GM23338 (cell line): ENCODE results near the gene CST3. TPM values are rescaled to one million over a fixed set of nuclear protein-coding genes. Genes with fewer than 3 reads are reported as not detected.

ENCODE experiments used
- ATAC-seq: fragments of 200-7000 bp; cut with Tn5 transposase; 3 replicates; pipeline ENCODE4 v1.9.1; 2020
- DNase-seq: peaks from one replicate; pipeline ENCODE4 v3.0.0-alpha.2; 2015; ENCODE audit warnings: low spot score
- H2AFZ ChIP-seq: fragments of 200-600 bp; sonication (generic); 2 replicates; pipeline ENCODE4 v1.8.0; 2016; ENCODE audit warnings: antibody characterized with exemption, mild to moderate bottlenecking, moderate library complexity
- H3F3A ChIP-seq: fragments of 200-600 bp; sonication (generic); replicated peaks from 2 replicates; pipeline ENCODE4 v1.8.0; 2017; ENCODE audit warnings: antibody characterized with exemption, mixed run types, low read depth
- H3K27ac ChIP-seq: fragments of 200-600 bp; sonication (generic); 2 replicates; pipeline ENCODE4 v1.6.1; 2016; ENCODE audit warnings: low read depth
- H3K27me3 ChIP-seq: fragments of 200-600 bp; sonication (generic); 2 replicates; pipeline ENCODE4 v1.8.0; 2016; ENCODE audit warnings: mild to moderate bottlenecking, mixed run types, moderate library complexity; ENCODE audit not compliant: insufficient read depth
- H3K36me3 ChIP-seq: fragments of 200-600 bp; sonication (generic); 2 replicates; pipeline ENCODE4 v1.8.0; 2016; ENCODE audit warnings: mild to moderate bottlenecking; ENCODE audit not compliant: insufficient read depth
- H3K4me1 ChIP-seq: fragments of 200-600 bp; sonication (generic); 2 replicates; pipeline ENCODE4 v1.8.0; 2016; ENCODE audit warnings: mild to moderate bottlenecking, moderate library complexity; ENCODE audit not compliant: insufficient read depth
- H3K4me2 ChIP-seq: fragments of 200-600 bp; sonication (generic); 2 replicates; pipeline ENCODE4 v1.7.1; 2017; ENCODE audit warnings: mixed run types
- H3K4me3 ChIP-seq: fragments of 200-600 bp; sonication (generic); 2 replicates; pipeline ENCODE4 v1.6.1; 2016; ENCODE audit warnings: mixed run types
- H3K79me2 ChIP-seq: fragments of 200-600 bp; sonication (generic); replicated peaks from 2 replicates; pipeline ENCODE4 v1.8.0; 2017; ENCODE audit warnings: mild to moderate bottlenecking; ENCODE audit not compliant: insufficient read depth
- H3K9me2 ChIP-seq: fragments of 200-600 bp; sonication (generic); 2 replicates; pipeline ENCODE4 v1.8.0; 2017; ENCODE audit not compliant: insufficient read depth
- H4K20me1 ChIP-seq: fragments of 200-600 bp; sonication (generic); replicated peaks from 2 replicates; pipeline ENCODE4 v1.8.0; 2017; ENCODE audit warnings: mild to moderate bottlenecking; ENCODE audit not compliant: insufficient read depth
- H3K27ac Mint-ChIP-seq: 2 replicates; pipeline ENCODE4 v1.8.0; 2020; ENCODE audit warnings: inconsistent platforms, mild to moderate bottlenecking, moderate library complexity, mixed read lengths
- H3K27me3 Mint-ChIP-seq: 3 replicates; pipeline ENCODE4 v1.8.0; 2022; ENCODE audit warnings: low read depth, mild to moderate bottlenecking, moderate library complexity, mixed read lengths, inconsistent platforms; ENCODE audit not compliant: insufficient read depth, poor library complexity
- H3K36me3 Mint-ChIP-seq: 3 replicates; pipeline ENCODE4 v1.8.0; 2021; ENCODE audit warnings: low read depth, mild to moderate bottlenecking, inconsistent platforms, moderate library complexity, mixed read lengths
- H3K4me1 Mint-ChIP-seq: 3 replicates; pipeline ENCODE4 v1.8.0; 2020; ENCODE audit warnings: mild to moderate bottlenecking, inconsistent platforms, mixed read lengths
- H3K4me3 Mint-ChIP-seq: 3 replicates; pipeline ENCODE4 v1.8.0; 2021; ENCODE audit warnings: moderate library complexity, mild to moderate bottlenecking, inconsistent platforms, mixed read lengths
- H3K9me3 Mint-ChIP-seq: 3 replicates; pipeline ENCODE4 v1.8.0; 2020; ENCODE audit warnings: moderate library complexity, mild to moderate bottlenecking, inconsistent platforms, mixed read lengths
- CREB1 ChIP-seq: fragments of 250-450 bp; sonication (Bioruptor Pico); IDR thresholded peaks from 2 replicates; pipeline ENCODE4 v1.5.0; 2020; ENCODE audit warnings: low read depth, mild to moderate bottlenecking, moderate library complexity
- CTCF ChIP-seq, 2 experiments: fragments of 200-600 bp in 1 of 2; sonication (generic) in 1 of 2; conservative IDR thresholded peaks; 2 replicates each; pipeline versions ENCODE4 v1.5.1 to v1.6.1; 2016 to 2017; ENCODE audit warnings: antibody characterized with exemption in 2 of 2, low read depth in 2 of 2, mild to moderate bottlenecking in 2 of 2, moderate library complexity in 1 of 2
- ETS1 ChIP-seq: IDR thresholded peaks from 2 replicates; pipeline ENCODE4 v1.6.1; 2016; ENCODE audit warnings: antibody characterized with exemption
- EZH2 ChIP-seq: fragments of 200-600 bp; sonication (generic); IDR thresholded peaks from one replicate; pipeline ENCODE4 v1.8.0; 2017; ENCODE audit warnings: antibody characterized with exemption, mild to moderate bottlenecking, low read depth; ENCODE audit not compliant: unreplicated experiment
- EZH2phosphoT487 ChIP-seq: fragments of 200-600 bp; sonication (generic); IDR thresholded peaks from one replicate; pipeline ENCODE4 v1.8.1; 2018; ENCODE audit warnings: antibody characterized with exemption; ENCODE audit not compliant: unreplicated experiment
- JUNB ChIP-seq: IDR thresholded peaks from one replicate; pipeline ENCODE4 v1.6.1; 2016; ENCODE audit warnings: antibody characterized with exemption; ENCODE audit not compliant: unreplicated experiment
- NANOG ChIP-seq: IDR thresholded peaks from 2 replicates; pipeline ENCODE4 v1.6.1; 2016; ENCODE audit warnings: antibody characterized with exemption, borderline replicate concordance
- POLR2AphosphoS5 ChIP-seq: IDR thresholded peaks from 2 replicates; pipeline ENCODE4 v1.6.1; 2016; ENCODE audit warnings: antibody characterized with exemption, low read depth
- REST ChIP-seq: IDR thresholded peaks from one replicate; pipeline ENCODE4 v1.6.1; 2018; ENCODE audit warnings: antibody characterized with exemption; ENCODE audit not compliant: unreplicated experiment
- STAT1 ChIP-seq: IDR thresholded peaks from one replicate; pipeline ENCODE4 v1.6.1; 2016; ENCODE audit warnings: antibody characterized with exemption; ENCODE audit not compliant: unreplicated experiment
- ZNF114 ChIP-seq: fragments of 250-450 bp; sonication (Bioruptor Pico); IDR thresholded peaks from 2 replicates; pipeline ENCODE4 v1.5.0; 2020; ENCODE audit warnings: mild to moderate bottlenecking, moderate library complexity
- ZNF331 ChIP-seq: fragments of 250-450 bp; sonication (Bioruptor Pico); IDR thresholded peaks from 2 replicates; pipeline ENCODE4 v1.5.0; 2020; ENCODE audit warnings: low read depth, mild to moderate bottlenecking, moderate library complexity
- ZNF462 ChIP-seq: fragments of 250-450 bp; sonication (Bioruptor Pico); IDR thresholded peaks from 2 replicates; pipeline ENCODE4 v1.5.0; 2020; ENCODE audit warnings: mild to moderate bottlenecking, moderate library complexity
- polyA plus RNA-seq: library from polyadenylated mRNA; unstranded; fragments of >200 nt; fragmentation: Nextera tagmentation; extraction: Ambion mirVana; gene quantifications from 2 replicates; pipeline ENCODE4 v1.2.1, GENCODE V29; 2016
- total RNA-seq: library from RNA; depleted of rRNA; stranded (reverse); fragments of >200 nt; shearing (Covaris generic); gene quantifications from 2 replicates; pipeline ENCODE4 v1.2.3, GENCODE V29; 2014

Gene CST3
- total and polyA plus RNA-seq, 2 experiments from 2014 or later: 51.8 to 71.5 TPM

- Histone ChIP-seq H3K79me2 (no peaks in the 10 kb centered on the region), H3F3A (no peaks in the 10 kb centered on the region), H3K4me1 (no peaks in the 10 kb centered on the region), H3K27ac (no peak overlapping the region), H3K4me3 (no peak overlapping the region), H3K9me2 (peaks cover 5% of the 10 kb centered on the region), H2AFZ (no peak overlapping the region), H4K20me1 (no peaks in the 10 kb centered on the region), H3K4me2 (no peak overlapping the region), H3K36me3 (no peaks in the 10 kb centered on the region), H3K27me3 (no peaks in the 10 kb centered on the region)
- H3K4me1 Mint-ChIP-seq: 0 out of 3 replicates have a peak, but pooled peaks cover 2% of the 10 kb centered on the region
- TF ChIP-seq REST: no peak
- no peak for TF ChIP-seq STAT1
- TF ChIP-seq JUNB: no peak
- no peak for TF ChIP-seq ETS1
- no peak for TF ChIP-seq ZNF331 (CRISPR knock-in tag)
- no peak for TF ChIP-seq EZH2phosphoT487
- no peak for TF ChIP-seq CTCF (conservative IDR thresholded peaks at IDR 0.05; ENCODE audit: low read depth in 2 of 2)
- TF ChIP-seq CREB1 (CRISPR knock-in tag): no peak
- TF ChIP-seq ZNF462 (CRISPR knock-in tag): no peak
- no peak for TF ChIP-seq NANOG
- TF ChIP-seq ZNF114: no peak
- no peak for TF ChIP-seq EZH2
- no peak for TF ChIP-seq POLR2AphosphoS5
- peaks cover 3% of the 10 kb centered on the region for H3K27me3 Mint-ChIP-seq
- ATAC-seq (no peak), DNase-seq (no peak)
- H3K27ac Mint-ChIP-seq: no peak overlapping the region
- H3K4me3 Mint-ChIP-seq: no peak overlapping the region
- H3K9me3 Mint-ChIP-seq: no peaks in the 10 kb centered on the region; the same call in 2 of the 3 replicates
- no peaks in the 10 kb centered on the region for H3K36me3 Mint-ChIP-seq
These were observed 36.0 kb downstream of the CST3 start for GRCh38 chr20:23601715-23602114.
